ENCODE results near the gene CCHCR1. TPM values are rescaled to one million over a fixed set of nuclear protein-coding genes. Genes with fewer than 3 reads are reported as not detected.

The CCHCR1 gene
- total and polyA plus RNA-seq, 2 of the 8 experiments (the other 6 are each of a cell fraction or from before 2014, with no cell fraction given) = 20.9 to 38.0 TPM

- no peaks in the 10 kb centered on the region for H3K9me3 ChIP-seq (ENCODE audit: insufficient read depth in 2 of 2, low read depth in 1 of 2, low read length in 1 of 2)
- peak overlapping the region; percentile 92 for H3K27ac ChIP-seq (ENCODE audit: low read depth, low read length)
- peak overlapping the region; percentile 99 for H4K91ac ChIP-seq (replicated peaks; ENCODE audit: insufficient read length, low read length)
- H4K5ac ChIP-seq (ENCODE audit: insufficient read length, low read depth, low read length) = peak overlapping the region; percentile 77
- peak; percentile 94 for FAIRE-seq
- no peaks in the 10 kb centered on the region for H3K36me3 ChIP-seq (ENCODE audit: control insufficient read depth in 2 of 4, insufficient read depth in 4 of 4, low read length in 3 of 4)
- 4% methylated on average over 5 of the region's 5 CpGs; no CpG with 5 or more reads in 1 of the 2 experiments for WGBS, 2 experiments (ENCODE audit: extremely low coverage in 1 of 2, insufficient coverage in 1 of 2, insufficient read length in 1 of 2, insufficient replicate concordance in 2 of 2, low coverage in 1 of 2, low lambda C conversion rate in 2 of 2, missing lambda C conversion rate in 1 of 2)
- H3K79me2 ChIP-seq (ENCODE audit: control insufficient read depth in 1 of 2, insufficient read depth in 2 of 2, low read length in 2 of 2) = peaks cover 19 to 60% of the 10 kb centered on the region in 2 experiments
- H2BK20ac ChIP-seq (ENCODE audit: low read length) = peak overlapping the region; percentile 88; the same call in 1 of the 2 replicates
- H3K4me2 ChIP-seq (ENCODE audit: insufficient read depth in 1 of 2, low read depth in 2 of 2, low read length in 2 of 2) = peak overlapping the region; percentile 83 to 89
- H3K23me2 ChIP-seq (ENCODE audit: low read depth, low read length) = peaks cover 13% of the 10 kb centered on the region
- H2BK15ac ChIP-seq (ENCODE audit: low read length) = peak overlapping the region; percentile 9; the same call in 1 of the 2 replicates
- H3K79me1 ChIP-seq (ENCODE audit: low read depth, low read length) = peaks cover 6% of the 10 kb centered on the region
- ChIA-PET CTCF (ENCODE audit: partially characterized antibody) (interaction anchor here (1.3 to 5.9 kb wide), 7 partner anchors 11 to 194 kb away, joined by 4 to 36 read pairs (median 12); partner anchors contain the start of genes PSORS1C1, PSORS1C2 and TCF19), POLR2A (ENCODE audit: partially characterized antibody) (interaction anchor here (0.8 to 68.5 kb wide), 8 partner anchors 4 to 706 kb away, joined by 3 to 2251 read pairs (median 5); partner anchors contain the start of genes CCHCR1, CDSN, MICA and POU5F1)
- no peak overlapping the region for H3K23ac ChIP-seq (ENCODE audit: insufficient read length)
- no peaks in the 10 kb centered on the region for H3K27me3 ChIP-seq (replicated peaks in 1 of 4; ENCODE audit: control insufficient read depth in 3 of 4, extremely low read depth in 1 of 4, insufficient read depth in 3 of 4, low read length in 3 of 4)
- H2AFZ ChIP-seq (ENCODE audit: low read length) = no peak overlapping the region
- DNase-seq (ENCODE audit: low read depth in 1 of 2, low spot score in 2 of 2) = peak; percentile 87 to 90
- H3K9ac ChIP-seq (replicated peaks in 1 of 4; ENCODE audit: extremely low read depth in 1 of 4, low read depth in 3 of 4, low read length in 3 of 4) = peak overlapping the region in 3 of 4 experiments; percentile 66 to 83 (median 73); a peak in 6 of 7 replicates
- peak overlapping the region; percentile 97 for H2AK5ac ChIP-seq (ENCODE audit: low read depth, low read length)
- peaks cover 7 to 9% of the 10 kb centered on the region in 2 experiments for H4K20me1 ChIP-seq (replicated peaks in 1 of 2; ENCODE audit: control insufficient read depth in 1 of 2, insufficient read depth in 2 of 2, low read length in 2 of 2)
- no peak overlapping the region for H3K14ac ChIP-seq (ENCODE audit: insufficient read length)
- H2BK12ac ChIP-seq (ENCODE audit: low read depth, low read length) = peak overlapping the region; percentile 95
- H3K56ac ChIP-seq (replicated peaks; ENCODE audit: insufficient read length, low read depth, low read length) = peak overlapping the region; percentile 65
- H2BK5ac ChIP-seq (ENCODE audit: low read depth, low read length) = peak overlapping the region; percentile 100
- H3K4me1 ChIP-seq (replicated peaks in 1 of 4; ENCODE audit: control insufficient read depth in 3 of 4, insufficient read depth in 4 of 4, low read length in 3 of 4) = peaks cover 22 to 43% (median 32%) of the 10 kb centered on the region in 4 experiments
- H3K4me3 ChIP-seq (ENCODE audit: extremely low read depth in 1 of 4, insufficient read depth in 2 of 4, low read depth in 3 of 4, low read length in 4 of 4) = peak overlapping the region; percentile 44 to 62 (median 55)
- H3K18ac ChIP-seq (ENCODE audit: extremely low read depth, low read length) = peak overlapping the region; percentile 97
- H4K8ac ChIP-seq (ENCODE audit: extremely low read depth, insufficient read depth, low read length) = peak overlapping the region; percentile 63; the same call in 1 of the 2 replicates
- peak overlapping the region; percentile 96 for H2BK120ac ChIP-seq (replicated peaks; ENCODE audit: low read depth, low read length)
- H3K4ac ChIP-seq (replicated peaks; ENCODE audit: insufficient read length, low read depth, low read length) = peak overlapping the region; percentile 95
- TF ChIP-seq CBX5 (IDR thresholded peaks at IDR 0.05; ENCODE audit: low read depth, low read length) (no peak), ASH2L (IDR thresholded peaks at IDR 0.05; ENCODE audit: low read length) (peak; percentile 83), NRF1 (IDR thresholded peaks at IDR 0.05; ENCODE audit: low read depth, low read length) (no peak), POLR2A (IDR thresholded peaks at IDR 0.05; ENCODE audit: control extremely low read depth in 1 of 2, low read depth in 2 of 2, low read length in 2 of 2) (peak in 1 of 2 experiments; percentile 91; a peak in 2 of 3 replicates), RFX5 (IDR thresholded peaks at IDR 0.05; ENCODE audit: borderline replicate concordance, low read depth, low read length) (no peak), SP2 (IDR thresholded peaks at IDR 0.05; ENCODE audit: low read length) (no peak), SUZ12 (IDR thresholded peaks at IDR 0.05; ENCODE audit: low read length) (no peak), CEBPB (IDR thresholded peaks at IDR 0.05; ENCODE audit: low read depth, low read length) (no peak), CTBP2 (IDR thresholded peaks at IDR 0.05; ENCODE audit: borderline replicate concordance, insufficient read depth, insufficient read length, low read length) (no peak), SP4 (IDR thresholded peaks at IDR 0.05; ENCODE audit: low read length) (no peak), CHD1 (IDR thresholded peaks at IDR 0.05; ENCODE audit: low read depth, low read length) (no peak), CREB1 (IDR thresholded peaks at IDR 0.05) (no peak), RAD21 (IDR thresholded peaks at IDR 0.05 in 1 of 2, conservative IDR thresholded peaks at IDR 0.05 in 1 of 2; ENCODE audit: low read depth in 2 of 2, low read length in 2 of 2) (peak in 1 of 2 experiments; percentile 16; a peak in 1 of 4 replicates), ZNF274 (IDR thresholded peaks at IDR 0.05; ENCODE audit: borderline replicate concordance, extremely low read depth, low read length) (no peak)
Measured at GRCh38 chr6:31172973-31173384, 15.4 kb upstream of the CCHCR1 start.
